ENCODE data around the gene STARD7.
"Not testable (repeated sequence)": the region's sequence is repeated elsewhere in the genome, so short reads cannot be mapped to it uniquely, and the experiment has no call there.

Gene STARD7

GRCh38 chr2:96208143-96209010 is at the start of gene STARD7:
Gene STARD7 (minus strand): TSS chr2:96208827. CDS start chr2:96208434, 393 bp downstream.
- DNase-seq (ENCODE audit: low read depth) = peak; percentile 97

DNA sequence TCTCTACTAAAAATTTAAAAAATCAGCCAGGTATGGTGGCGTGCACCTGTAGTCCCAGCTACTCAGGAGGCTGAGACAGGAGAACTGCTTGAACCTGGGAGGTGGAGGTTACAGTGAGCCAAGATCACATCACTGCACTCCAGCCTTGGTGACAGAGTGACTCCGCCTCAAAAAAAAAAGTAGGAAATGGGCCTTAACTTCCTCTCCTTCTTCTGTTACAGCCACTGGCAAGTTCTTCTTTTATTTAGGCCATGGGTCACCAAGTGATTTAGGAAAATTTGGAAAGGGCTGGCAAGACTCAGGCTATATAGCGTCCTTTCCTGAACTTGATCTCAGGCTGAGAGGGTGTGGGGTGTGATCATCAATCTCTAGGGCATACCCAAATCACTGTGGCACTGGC is 49.1 kb upstream of the STARD7 start:
- not testable (repeated sequence) for DNase-seq (ENCODE audit: low read depth)

DNA sequence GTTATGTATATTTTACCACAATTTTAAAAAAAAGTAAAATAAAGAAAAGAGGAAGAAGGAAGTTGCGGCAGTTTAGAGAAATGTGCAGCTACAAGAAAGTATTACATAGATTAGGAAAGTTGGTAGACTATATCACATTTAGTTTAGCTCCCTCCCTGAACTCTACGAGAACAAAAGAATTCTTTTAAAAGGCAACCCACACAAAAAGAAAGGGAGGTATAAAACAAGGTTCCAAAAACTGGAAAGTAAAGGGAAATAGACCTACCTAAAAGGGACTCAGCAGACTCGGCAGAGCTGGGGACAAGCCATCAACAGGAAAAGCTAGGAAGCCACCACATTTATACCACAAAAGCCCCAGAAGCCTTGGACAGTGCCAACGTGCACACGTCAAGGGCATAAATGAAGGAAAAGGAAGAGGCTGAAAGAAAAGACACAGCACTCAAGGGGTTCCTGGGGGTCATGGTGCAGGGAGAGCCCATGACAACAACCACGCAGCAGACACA is 48.0 kb upstream of the STARD7 start:
- no peak for DNase-seq (ENCODE audit: low read depth)

GRCh38 chr2:96254571-96254970 is 45.9 kb upstream of the STARD7 start:
- no peak for DNase-seq (ENCODE audit: low read depth)

DNA sequence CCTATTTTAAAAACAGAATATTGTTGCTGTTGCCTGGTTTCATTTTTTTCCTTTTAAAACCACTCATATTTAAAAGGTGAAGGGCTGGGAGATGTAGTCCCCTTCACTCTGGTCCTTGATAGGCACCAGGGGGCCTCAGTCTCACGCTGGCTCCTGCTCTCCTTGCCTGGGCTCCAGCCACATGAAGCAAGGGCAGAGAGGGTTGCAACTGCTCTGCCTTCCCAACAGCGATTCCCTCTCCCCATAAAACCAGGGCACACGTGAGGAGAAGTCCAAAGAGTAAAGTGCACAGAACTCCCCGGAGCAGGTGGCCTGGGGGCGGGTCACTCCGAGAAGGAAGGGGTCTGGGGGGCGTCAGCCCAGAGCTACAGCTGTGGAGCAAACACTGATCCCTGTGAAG is 44.4 kb upstream of the STARD7 start:
- DNase-seq (ENCODE audit: low read depth) = no peak

DNA sequence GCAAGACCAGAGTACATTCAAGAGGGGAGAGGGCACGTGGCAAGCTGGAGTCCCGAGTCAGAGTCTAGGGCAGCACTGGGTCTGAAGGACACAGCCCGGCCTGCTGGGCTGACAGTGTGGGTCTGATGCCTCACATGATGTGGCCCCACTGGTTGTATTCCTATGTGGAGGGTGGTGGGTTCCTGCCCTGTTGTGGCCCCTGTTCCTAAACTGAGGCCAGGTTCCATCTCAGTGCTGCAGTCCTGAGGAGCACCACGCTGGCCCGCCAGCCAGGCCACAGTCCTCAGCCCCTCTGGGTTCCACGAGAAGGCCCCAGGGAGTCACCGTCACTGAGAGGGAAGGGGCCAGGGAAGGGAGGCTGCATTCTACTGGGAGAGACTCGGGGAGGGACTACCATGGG is 43.9 kb upstream of the STARD7 start:
- no peak for DNase-seq (ENCODE audit: low read depth)

- DNase-seq (ENCODE audit: low read depth) = no peak
These were observed 43.2 kb upstream of the STARD7 start for GRCh38 chr2:96251721-96252292.

DNA sequence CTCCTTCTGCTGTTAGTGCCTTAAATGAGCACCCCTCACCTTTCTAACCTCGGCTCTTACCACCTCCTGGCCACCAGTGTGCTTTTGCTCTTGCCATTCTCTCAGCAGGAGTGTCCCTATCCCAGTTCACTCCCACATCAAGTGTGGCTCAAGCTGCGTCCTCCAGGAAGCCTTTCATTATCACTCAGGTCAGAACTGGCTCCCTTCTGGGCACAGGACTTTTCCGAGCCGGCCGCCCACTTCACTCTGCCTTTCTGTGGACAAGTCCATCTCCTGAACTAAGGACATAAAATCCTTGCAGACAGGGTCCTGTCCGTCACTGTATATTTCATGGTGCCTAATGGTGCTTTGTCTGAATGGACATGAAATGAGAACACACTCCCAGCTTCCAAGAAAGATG is 41.6 kb upstream of the STARD7 start:
- no peak for DNase-seq (ENCODE audit: low read depth)

GRCh38 chr2:96249654-96250053 is 41.0 kb upstream of the STARD7 start:
- DNase-seq (ENCODE audit: low read depth) = no peak

GRCh38 chr2:96248624-96249023 is 40.0 kb upstream of the STARD7 start:
- no peak for DNase-seq (ENCODE audit: low read depth)

GRCh38 chr2:96247896-96248295 is 39.3 kb upstream of the STARD7 start:
- DNase-seq (ENCODE audit: low read depth) = no peak

DNA sequence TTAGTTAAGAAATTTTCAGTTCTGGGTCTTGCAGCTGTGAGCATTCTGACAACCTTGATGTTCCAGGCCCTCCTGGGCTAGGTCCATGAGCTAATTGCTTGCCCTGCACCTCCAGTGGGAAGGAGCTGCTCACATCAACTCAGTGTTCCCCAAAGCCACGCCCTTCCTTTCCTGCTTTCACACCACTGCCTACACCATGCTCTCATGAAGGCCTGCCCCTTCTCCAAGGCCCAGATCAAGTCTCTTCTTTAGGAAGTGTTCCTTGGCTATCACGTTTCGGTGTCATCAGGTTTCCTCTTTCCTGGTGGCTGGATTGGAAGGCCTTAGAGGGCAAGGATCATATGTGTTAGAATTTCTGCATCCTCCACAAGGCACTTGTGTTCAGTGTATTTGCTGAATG is 38.4 kb upstream of the STARD7 start:
- no peak for DNase-seq (ENCODE audit: low read depth)

DNA sequence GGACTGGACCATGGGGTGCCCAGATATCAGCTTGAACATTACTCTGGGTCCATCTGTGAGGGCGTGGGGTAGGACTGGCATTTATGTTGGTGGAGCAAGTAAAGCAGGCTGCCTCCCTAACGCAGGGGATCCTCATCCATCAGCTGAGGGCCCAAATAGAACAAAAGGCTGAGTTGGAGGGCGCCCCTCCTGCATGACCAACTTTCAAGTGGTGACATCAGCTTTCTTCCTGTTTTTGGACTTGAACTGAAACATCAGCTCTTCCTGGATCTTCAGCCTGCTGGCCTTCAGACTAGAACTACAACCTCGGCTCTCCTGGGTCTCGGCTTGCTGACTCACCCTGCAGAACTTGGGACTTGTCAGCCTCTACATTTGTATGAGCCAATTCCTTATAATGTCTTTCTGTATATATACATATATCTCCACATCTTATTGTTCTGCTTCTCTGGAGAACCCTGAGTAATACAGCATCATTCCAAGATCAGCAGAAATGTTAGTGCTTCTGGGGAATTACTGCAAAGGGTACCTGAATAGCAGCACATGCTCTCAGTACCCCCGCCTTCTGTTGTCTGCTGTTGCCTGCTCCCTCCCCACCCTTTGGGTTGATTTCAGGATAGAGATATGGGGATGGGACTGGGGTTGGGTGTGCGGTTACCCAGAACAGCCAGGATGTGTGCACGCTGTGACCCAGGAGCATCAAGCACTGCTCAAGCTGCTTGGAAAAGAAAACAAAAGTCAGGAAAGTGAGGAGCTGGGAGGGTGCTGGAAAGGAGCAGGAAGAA is 37.2 kb upstream of the STARD7 start:
- no peak for DNase-seq (ENCODE audit: low read depth)

GRCh38 chr2:96243843-96244242 is 35.2 kb upstream of the STARD7 start:
- DNase-seq (ENCODE audit: low read depth) = no peak

DNA sequence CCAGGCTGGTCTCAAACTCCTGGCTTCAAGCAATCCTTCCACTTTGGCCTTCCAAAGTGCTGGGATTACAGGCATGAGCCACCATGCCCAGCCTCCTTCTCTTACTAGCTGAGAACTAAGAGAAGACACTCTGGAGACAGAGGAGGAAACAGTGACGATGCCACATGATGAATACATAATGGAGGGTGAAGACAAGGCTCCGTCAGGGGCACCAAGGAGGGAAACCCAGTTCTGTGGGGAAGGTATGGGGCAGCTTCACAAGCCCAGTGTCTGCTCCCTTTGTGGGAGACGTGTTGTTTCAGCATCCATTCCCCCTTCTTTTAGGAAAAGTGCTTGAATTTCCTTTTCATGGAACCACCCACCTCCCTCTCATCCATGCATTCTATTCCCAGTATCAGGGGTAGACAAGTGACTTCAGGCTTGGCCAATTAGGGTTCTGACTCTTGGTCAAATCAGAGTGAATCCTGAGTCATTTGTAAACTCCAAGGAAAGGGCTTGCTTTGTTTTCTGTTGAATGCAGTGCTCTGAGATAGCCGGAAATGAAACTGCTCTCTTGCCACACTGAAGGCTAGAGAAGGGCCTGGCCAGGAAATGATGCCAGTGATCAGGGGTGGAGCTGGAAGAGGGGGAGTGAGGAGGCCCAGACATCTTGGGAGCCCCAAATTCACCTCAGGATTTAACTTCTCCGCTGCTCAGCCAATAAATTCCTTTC is 33.4 kb upstream of the STARD7 start:
- DNase-seq (ENCODE audit: low read depth) = peak; percentile 46

DNA sequence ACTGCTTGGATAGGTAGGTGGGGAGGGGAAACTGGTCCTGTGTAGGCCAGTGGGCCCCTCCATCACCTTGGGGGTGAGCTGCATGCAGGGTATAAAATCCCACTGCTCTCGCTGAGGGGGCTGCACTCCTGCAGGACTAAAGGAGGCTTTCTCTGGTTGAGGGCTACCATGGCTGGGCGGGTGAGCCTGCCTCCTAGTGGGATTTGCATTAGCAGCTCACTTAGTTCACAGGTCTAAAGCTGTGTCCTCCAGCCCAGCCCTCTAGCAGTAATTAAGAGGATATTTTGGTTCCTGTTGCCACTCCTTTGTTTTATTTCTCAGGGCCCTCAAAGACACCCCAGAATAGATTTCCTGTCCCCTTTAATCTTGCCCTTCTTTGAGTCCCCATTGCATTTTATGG is 32.6 kb upstream of the STARD7 start:
- DNase-seq (ENCODE audit: low read depth) = no peak

- DNase-seq (ENCODE audit: low read depth) = no peak
These were observed 31.9 kb upstream of the STARD7 start for GRCh38 chr2:96240341-96241038.

DNA sequence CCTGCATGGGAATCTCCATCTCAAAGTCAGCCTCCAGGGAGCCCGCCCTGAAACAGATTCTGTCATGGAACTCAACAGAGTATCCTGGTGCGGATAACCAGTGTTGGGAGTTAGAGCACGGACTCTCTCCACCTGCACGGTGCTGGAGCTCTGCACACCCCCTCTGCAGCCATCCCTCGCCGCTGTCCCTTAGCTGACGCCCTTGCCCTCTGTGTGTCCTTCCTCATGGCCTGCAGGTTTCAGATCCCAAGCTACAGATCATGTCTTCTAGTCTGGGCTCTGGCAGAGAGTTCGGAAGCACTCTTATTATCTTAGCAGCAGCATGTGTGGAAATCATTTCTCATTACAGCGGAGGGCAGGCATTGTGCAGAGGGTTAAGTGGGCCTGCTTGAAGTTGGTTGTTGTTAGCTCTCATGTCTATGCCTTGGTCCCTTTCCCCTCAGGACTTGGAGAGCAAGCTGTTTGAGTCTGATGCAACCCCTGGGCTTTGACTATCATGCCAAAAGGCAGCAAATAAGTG is 31.2 kb upstream of the STARD7 start:
- no peak for DNase-seq (ENCODE audit: low read depth)

GRCh38 chr2:96239091-96239490 is 30.5 kb upstream of the STARD7 start:
- no peak for DNase-seq (ENCODE audit: low read depth)

GRCh38 chr2:96238266-96238665 is 29.6 kb upstream of the STARD7 start:
- no peak for DNase-seq (ENCODE audit: low read depth)

DNA sequence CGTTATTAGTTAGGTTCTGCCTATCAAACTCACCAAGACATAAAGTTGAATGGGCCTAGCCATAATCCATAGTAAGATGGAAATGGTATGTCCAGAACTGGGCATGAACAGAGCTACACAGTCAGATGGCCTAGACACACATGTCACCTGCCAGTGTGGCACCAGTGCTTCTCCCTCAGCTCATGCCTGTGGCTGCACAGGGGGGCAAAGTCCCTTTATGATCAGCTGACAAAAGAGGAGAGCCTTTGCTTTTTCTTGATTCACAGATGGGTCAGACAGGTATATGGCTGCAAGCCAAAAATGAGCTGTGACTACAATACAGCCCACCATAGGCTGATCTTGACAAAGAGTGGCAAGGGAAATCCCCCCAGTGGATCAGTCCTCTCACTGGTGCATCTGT is 28.3 kb upstream of the STARD7 start:
- no peak for DNase-seq (ENCODE audit: low read depth)
